HG02840 (cell line): ENCODE measurements around the gene WAC.

Experiments used
- ATAC-seq: cut with Tn5 transposase; IDR thresholded peaks from one replicate; pipeline ENCODE4 v1.9.1; 2021; ENCODE audit warnings: mild to moderate bottlenecking, moderate library complexity, moderate number of reproducible peaks; ENCODE audit not compliant: unreplicated experiment, low FRiP score

The WAC gene

GRCh38 chr10:28530751-28531150, 2.2 kb upstream of the WAC start:
- no peak for ATAC-seq

DNA sequence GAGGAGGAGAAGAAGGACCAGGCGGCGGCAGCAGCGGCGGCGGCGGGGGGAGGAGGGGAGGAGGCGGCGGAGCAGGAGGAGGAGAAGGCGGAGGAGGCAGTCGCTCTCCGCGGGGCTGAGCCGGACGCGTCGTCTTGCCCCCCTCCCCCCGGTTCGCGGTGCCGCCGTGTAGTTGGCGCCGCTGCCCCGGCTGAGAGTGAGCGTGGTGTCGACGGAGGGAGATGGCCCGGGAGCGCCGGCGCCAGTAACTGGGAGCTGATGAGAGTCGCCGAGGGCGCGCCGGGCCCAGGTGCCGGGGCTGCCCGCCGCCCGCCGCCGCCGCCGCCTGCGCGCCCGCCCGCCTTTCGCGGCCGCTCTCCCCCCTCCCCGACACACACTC, 257 bp downstream of the WAC start:
- peak; percentile 2 for ATAC-seq

GRCh38 chr10:28533571-28534304, 820 bp downstream of the WAC start:
- ATAC-seq, result peak; percentile 25

- ATAC-seq, result no peak
These were observed 2.9 kb downstream of the WAC start for GRCh38 chr10:28535846-28536245.

DNA sequence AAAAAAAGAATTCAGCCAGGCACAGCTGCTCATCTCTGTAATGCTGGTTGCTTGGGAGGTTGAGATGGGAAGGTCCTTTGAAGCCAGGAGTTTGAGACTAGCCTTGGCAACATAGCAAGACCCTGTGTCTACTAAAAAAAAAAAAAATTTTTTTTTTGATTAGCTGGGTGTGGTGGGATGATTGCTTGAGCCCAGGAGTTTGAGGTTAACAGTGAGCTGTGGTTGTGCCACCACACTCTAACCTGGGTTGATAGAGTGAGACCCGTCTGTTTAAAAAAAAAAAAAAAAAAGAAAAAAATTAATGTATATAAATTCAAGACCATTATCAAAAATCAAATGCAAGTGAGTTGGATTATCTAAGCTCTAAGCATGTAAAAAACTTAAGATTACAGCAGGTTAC, 5.7 kb downstream of the WAC start:
- no peak for ATAC-seq

DNA sequence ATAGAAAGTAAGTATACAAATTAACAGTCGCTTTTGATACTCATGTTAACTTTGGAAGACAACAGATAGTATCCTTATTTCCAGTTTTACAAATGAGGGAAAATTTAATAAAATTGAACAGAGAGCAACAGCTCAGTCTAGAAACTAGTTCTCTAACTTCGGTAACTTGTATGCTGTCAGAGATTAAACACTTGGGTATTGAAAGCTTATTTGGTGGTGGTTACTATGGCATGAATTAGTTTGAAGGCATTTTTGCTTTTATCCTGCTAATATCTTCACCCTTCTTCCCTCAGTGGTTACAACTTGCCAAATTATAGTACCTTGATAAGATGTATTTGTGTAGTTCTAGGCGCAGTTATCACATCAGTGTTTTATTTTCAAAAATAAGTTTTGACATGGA, 7.2 kb downstream of the WAC start:
- no peak for ATAC-seq

GRCh38 chr10:28541717-28542365, 8.9 kb downstream of the WAC start:
- no peak for ATAC-seq

DNA sequence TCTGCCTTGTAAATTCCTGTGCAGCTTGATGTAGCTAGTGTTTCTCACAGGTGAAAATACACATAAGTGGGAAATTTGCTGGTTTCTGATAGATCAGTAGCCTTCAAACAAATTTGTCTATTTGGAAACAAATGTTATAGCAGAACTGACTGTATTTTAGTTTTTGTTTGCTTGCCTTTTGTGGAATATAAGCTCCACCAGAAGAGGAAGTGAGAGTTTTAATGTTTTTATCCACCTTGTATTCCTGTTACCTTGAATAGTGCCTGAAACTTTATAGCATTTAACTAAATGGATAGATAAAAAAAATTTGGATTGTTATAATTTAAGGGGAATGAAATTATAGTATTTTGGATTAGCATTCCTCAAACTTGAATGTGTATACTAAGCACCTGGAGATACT, 9.8 kb downstream of the WAC start:
- no peak for ATAC-seq

DNA sequence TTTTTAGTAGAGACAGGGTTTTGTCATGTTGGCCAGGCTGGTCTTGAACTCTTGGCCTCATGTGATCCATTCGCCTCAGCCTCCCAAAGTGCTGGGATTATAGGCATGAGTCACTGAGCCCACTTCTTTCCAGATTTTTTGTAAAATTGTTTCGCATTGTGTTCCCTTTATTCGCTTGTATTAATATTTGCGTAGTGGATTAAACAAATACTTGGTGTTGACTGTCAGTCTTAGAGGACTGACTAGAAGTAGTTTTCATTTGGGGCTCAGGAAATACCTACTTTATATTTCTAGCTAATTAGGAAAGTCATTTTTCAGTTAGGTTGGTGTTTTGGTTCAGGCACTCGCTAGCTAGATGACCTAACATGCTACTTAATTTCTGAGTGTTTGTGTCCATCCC, 11.1 kb downstream of the WAC start:
- ATAC-seq, result no peak

DNA sequence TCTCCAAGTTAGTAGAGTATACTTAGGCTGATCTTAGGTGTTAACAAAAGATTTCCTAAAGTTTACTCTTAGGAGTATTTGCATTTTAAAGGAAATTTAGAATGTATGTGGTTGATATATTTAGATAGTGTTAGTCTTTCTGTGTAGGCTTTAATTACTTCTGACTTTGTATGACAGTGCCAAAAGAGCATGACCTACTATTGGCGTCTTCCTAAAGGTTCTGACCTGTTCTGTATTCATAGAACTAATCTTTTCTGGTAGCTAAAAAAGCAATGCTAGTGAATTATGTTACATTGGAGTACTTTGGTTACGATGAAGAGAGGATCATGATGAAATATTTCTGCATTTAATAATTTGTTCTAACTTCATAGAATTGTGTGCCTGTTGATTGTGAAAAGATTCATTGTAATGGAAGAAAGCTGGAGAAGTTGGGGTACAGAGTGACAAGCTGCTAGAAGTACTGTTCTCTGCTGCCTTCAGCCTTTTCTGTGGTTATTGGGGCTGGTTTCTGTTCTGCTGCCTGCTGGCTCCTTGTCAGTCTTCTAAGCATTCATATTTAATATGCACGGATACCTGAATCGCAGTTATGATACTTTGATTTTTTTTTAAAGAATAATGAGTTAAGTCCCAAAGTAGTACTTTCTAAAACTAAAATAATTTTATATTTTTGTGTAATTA, 13.2 kb downstream of the WAC start:
- ATAC-seq, result no peak

DNA sequence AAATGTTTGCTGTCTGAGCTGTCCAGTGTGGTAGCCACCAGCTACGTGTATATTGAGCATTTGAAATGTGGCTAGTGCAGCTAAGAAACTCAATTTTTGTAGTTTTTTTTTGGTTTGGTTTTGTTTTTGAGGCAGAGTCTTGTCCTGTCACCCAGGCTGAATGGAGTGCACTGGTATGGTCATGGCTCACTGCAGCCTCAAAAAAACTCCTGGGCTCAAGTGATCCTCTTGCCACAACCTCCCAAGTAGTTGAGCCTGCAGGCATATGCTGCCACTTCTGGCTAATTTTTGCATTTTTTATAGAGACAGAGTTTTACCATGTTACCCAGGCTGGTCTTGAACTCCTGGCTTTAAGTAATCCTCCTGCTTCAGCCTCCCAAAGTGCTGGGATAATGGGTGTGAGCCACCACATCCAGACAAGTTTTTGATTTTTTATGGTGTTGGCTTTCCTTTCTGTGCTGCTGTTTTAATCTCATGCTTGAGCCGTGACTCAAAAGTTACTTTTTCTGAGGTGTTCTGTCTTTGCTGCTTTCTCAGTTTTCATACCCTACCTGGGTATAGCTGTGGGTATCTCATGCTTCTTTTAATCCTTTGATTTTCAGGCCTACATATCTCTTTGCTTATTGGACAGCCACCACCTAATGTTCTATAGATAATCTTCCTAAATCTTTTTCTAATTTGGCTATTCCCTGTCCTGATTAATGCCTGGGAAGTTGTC, 16.0 kb downstream of the WAC start:
- no peak for ATAC-seq

DNA sequence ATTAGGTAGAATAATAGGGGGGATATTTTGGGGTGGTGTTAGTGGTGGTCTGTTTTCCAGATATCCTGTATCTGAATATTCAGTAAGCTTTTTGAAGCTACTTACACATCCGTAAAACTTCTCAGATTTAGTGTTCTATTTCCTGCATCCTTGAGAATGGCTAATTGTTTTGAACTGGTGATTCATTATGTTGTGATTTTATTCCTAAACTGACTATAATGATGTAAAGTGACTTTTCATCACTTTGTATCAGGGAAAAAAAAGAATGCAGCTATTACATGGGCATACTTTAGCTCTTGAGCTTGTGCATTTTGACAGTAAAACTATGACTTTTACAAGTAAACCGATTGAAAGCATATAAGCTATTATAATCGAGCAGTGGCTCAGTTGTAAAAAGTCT, 18.2 kb downstream of the WAC start:
- no peak for ATAC-seq

- no peak for ATAC-seq
These were observed 19.9 kb downstream of the WAC start for GRCh38 chr10:28552775-28553174.

DNA sequence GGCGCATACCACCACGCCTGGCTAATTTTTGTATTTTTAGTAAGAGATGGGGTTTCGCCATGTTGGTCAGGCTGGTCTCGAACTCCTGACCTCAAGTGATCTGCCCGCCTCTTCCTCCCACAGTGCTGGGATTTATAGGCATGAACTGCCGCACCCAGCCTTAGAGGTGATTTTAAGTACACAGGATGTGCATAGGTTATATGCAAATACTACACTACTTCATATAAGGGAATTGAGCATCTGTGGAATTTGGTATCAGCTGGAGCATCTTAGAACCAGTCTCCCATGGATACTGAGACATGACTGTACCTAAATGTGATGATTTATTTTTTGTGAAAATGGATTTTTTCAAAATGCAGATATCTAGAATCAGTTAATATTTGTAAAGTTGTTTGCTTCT, 21.1 kb downstream of the WAC start:
- no peak for ATAC-seq

GRCh38 chr10:28554952-28555351, 22.0 kb downstream of the WAC start:
- no peak for ATAC-seq

DNA sequence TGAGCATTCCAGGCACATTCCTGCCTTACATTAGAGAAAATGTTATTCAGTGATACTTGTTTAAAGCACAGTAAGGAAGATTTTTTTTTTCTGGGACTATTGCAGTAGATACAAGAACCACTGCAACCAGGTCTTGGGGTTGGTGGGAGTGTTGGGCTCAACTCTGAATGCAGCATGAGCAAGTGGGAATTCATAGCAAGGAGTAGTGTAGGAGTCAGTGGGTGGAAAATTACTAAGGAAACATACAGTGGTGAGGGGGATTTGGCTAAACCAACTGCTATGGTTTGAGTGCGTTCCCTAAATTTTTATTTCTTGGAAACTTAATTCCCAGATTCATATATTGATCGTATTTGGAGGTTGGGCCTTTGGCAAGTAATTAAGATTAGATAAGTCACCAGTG, 22.4 kb downstream of the WAC start:
- no peak for ATAC-seq

- no peak for ATAC-seq
These were observed 23.2 kb downstream of the WAC start for GRCh38 chr10:28556142-28556541.

GRCh38 chr10:28558186-28558585, 25.3 kb downstream of the WAC start:
- no peak for ATAC-seq

GRCh38 chr10:28558923-28559508, 26.1 kb downstream of the WAC start:
- no peak for ATAC-seq

DNA sequence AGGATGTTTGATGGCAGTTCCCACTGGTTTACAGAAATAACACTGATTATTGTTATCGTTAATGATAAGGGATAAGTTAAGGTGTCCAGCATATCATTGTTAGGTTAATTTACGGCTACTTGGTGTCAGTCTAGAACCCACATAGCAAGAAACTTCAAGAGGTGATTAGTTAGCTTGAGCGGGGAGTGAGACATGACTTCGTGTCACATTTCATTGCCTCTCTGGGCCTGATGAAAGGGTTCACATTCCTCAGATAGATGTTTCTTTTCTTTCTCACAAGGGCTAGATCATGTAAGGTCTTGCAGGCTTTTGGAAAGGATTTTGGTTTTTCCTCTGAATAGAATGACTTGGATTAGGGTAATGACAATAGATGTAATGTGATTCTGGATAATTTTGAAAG, 26.7 kb downstream of the WAC start:
- ATAC-seq, result no peak

DNA sequence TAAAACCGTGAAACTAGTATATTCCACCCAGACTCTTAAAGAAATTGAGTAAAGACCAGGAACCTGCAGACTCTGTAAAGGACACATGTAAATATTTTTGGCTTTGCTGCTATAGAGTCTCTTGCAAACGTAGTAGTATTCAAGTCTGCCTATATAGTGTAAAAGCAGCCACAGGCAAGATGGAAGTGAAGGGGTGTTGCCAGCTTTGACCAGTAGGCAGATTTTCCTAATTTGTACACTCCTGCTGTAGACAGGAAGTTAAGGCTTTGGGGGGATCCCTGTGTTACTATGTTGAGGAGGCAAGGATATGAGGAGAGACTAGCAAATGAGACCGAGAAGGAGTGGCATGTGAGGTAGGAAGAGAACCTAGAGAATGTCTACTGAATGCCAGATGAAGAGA, 27.7 kb downstream of the WAC start:
- no peak for ATAC-seq
